G401.6 (cell line): ENCODE data around the gene PIGS.

Source experiments
- FAIRE-seq: peaks from 2 replicates; lab custom pipeline; 2012; peaks lifted over from hg19 to GRCh38; lab: Jason Lieb, UNC

The PIGS gene

DNA sequence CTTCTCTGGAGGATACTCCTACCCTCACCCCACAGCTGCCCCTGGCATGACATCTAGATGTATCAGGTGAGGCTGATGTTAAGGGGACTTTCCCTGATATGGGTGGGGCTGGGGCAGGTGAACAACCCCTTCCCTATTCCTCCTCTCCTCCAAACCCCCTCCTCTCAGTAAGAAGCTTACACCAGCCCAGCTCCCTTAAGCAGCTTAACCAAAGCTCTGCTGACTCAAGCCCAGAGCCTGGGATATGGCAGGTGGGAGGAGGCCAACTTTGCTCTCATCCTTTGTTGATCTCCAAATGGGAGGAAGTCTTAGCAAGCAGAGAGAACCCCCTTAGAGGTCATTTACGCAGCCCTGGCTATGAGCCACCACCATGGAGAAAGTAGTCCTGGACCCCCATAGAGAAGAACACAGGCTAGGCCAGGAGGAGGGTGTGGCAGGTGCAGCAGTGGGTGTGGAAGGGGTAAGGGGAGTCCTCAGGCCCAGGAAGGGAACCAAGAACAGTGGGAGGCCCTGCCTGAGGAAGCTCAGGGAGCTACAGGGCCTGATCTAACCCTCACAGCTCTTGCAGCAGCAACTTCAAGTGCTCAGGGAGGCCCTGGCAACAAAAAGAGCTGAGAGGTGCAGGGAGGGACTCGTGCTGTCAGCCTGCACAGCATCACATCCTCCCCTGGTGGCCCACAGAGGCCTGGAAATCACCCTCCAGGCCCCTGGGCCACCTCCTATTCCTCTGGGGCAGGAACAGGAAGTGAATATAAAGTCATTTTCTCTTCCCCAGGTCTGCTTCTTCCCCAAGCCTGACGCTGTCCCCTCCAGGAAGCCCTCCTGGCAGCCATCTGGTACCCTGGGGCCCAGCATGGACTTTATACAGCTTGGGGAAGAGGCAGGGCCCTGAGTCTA is 21.8 kb downstream of the PIGS start:
- FAIRE-seq, result no peak

DNA sequence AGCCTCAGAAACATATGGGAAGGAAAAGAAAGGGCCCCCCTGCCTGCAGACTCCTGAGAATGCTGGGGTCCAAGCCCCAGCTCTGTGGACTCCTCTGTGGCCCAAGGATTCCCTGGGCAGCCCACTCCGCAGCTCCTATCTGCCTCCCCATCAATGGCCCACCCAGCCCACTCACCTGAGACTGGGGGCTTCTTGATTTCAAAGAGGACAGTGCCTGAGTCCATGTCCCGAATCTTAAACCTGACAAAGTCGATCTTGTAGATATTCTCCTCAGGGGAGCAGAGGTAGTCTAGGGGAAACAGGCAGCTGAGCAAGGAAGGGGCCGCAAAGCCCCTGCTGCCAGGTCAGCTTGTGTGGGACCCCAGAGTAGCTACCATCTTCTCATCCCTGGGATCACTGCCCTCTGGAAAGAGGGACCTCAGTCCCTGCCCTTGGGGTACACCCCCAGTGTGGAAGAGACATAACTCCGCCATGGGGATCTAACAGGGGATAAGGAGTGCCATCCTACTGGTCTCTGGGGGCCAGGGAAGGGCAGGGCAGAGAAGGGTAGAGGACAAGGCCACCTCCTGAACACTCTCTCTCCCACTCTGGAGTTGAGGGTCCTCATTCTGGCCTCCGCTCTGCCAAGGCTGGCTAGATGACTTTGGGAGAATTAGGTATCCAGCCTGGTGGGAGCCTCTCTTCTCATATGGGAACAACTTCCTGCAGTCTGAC is 22.8 kb downstream of the PIGS start:
- FAIRE-seq, result no peak

DNA sequence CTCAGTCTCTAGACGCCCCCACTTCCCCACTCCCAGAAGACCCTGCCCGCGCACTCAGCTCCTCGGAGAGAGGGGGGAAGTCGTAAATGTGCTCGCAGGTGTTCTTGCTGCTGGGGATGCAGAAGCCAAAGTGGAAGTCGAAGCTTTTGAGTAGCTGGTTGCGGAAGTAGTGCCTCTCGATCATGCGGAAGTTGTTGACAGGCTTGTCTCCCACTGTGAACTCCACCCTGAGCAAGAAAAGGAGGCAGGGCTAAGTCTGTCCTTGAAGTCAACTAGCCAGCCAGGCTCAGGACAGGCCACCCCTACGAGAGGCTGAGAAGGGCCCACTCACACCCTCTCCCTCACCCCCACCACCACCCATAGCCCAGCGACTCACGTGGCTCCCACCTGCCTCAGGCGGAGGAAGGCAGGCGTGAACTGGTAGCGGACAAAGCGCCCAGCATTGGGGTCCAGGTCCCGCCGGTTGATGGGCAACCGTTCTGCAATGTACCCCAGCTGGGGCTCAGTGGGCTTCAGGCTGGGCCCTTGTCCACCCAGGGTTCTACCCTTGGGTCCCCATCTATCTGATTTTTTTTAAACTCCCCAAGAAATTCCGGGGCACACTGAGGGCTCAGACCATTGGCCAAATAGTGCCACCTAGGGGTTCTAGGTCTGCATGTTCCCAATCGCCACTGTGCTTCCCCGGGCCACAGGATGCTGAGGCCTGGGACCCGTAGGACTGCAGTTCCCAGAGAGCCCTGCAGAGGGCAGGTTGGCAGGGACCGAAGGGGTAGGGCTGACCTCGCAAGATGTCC is 23.5 kb downstream of the PIGS start:
- peak; percentile 86 for FAIRE-seq

DNA sequence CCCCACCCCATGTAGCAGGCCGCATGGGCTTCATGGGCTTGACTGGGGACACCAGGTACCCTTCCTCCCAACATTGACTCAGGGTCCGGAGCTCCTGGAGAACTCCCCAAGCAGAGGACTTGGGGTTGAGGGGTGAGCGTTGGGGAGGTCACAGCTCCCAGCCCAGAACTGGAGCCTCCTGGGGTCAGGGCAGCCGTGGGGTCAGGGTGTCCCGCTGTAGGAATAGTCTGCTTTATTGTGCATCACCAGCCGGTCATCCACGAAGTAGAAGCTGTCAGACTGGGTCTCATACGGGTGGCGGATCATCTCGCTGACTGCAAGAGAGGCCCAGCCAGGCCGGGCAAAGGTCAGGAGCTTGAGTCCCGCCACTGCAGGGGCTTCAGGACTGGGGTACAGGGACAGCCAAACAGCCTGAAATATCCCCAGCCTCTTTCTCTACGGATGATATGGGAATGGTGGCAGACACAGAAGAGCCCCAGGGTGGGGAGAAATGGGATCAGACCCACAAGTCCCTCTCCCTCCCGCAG is 24.2 kb downstream of the PIGS start:
- no peak for FAIRE-seq

DNA sequence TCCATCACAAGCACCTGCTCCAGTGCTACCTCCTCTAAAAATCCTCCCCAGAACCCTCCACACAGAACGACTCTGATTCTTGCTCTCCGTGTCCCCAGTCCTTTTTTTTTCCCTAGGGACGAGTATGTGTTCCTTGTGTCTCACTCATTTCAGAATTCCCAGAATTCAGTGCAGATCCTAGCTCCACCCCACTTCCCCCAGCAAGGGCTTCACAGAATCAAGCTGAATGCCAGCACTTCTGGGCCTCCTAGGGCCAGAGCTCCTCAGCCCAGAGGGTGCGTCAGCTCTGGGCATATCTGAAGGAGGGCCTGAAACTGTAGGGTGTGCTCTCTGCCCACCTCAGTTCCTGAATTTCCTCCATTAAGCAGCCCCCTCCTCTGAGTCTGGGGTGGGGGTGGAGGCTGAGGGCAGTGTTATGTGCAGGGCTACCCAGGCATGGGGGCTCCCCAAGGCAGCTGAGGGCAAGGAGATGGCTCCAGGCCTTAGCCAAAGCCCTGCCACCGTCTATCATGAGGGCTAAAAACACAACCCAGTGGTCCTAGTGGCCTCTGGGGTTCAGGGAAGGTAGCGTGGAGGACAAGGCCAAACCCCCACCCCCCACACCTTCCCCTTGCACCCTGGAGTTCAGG is 25.4 kb downstream of the PIGS start:
- no peak for FAIRE-seq

DNA sequence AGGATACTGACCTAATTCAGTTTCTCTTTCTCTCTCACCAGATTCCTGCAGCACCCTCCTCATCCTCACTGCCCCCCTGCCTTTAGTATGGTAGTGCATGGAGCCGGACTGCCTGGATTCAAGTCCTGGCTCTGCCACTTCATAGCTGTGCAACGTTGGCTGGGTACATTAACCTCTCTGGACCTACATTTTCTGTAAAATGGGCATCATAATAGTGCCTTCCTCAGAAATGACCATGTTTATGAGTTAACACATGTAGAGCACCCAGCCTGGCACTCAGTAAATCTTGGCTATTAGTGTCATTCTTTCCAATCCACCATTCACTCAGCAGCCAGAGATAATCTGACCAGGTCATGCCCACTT is 26.2 kb downstream of the PIGS start:
- FAIRE-seq, result no peak

DNA sequence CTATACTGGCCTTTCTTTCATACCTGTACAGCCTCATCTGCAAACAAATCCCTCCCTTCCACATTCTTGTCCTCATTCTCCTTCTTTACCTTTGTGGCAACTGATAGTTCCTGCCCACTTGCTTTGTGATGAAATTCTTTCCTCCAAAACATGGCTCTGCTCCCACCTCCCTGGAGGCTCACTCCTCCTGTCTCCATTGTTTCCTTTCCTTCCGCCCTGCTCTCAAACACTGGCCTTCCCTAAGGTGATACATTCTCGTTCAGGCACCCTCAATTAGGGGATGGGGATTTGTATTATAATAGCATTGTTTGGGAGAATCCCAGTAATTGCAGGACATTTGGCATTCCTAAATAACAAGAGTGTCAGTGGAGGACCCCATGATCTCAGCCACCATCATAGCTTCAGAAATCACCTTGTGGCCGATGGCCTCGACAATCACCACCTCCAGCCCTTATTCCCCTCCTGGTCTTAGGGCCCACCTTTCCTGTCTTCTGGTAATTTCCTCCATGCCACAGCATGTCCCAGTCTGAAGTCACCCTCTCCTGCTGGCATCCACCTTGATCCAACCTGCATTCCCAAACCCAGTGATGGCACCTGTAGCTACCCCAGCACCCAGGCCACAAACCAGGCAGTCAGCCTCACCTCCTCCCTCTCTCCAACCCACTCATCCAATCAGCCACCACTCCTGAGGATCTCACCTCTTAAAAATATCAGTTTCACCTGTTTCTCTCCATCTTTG is 26.8 kb downstream of the PIGS start:
- FAIRE-seq, result no peak

DNA sequence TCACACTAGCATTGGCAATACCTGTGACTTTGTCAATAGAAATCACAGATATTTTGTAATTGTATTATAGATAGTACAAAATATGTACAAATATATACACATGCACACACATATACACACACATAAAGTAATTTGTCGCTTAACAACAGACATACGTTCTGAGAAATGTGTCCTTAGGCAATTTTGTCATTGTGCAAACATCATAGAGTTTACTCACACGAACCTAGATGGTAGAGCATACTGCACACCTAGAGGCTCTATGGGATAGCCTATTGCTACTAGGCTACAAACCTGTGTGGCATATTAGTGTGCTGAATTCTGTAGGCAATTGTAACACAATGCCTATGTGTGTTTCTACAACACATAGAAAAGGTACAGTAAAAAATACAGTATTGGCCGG is 29.9 kb downstream of the PIGS start:
- no peak for FAIRE-seq

DNA sequence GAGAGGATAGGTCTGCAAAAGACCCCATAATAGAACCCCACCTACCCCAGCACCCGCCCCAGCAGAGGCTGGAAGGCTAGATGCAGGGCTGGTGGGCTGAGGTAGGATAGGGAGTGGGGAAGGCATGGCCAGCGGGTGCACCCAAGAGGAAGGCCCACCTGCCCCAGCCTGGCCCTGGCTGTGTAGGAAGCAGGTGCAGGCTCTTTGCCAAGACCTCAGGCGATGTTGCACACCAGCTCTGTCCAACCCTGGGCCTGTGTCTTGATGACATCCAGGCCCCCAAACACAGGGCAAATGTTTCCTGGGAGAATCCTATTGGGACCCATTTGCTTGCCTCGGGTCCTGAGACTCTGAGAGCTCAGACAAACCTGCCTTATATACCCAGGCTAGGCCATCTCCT is 31.1 kb downstream of the PIGS start:
- FAIRE-seq, result no peak

DNA sequence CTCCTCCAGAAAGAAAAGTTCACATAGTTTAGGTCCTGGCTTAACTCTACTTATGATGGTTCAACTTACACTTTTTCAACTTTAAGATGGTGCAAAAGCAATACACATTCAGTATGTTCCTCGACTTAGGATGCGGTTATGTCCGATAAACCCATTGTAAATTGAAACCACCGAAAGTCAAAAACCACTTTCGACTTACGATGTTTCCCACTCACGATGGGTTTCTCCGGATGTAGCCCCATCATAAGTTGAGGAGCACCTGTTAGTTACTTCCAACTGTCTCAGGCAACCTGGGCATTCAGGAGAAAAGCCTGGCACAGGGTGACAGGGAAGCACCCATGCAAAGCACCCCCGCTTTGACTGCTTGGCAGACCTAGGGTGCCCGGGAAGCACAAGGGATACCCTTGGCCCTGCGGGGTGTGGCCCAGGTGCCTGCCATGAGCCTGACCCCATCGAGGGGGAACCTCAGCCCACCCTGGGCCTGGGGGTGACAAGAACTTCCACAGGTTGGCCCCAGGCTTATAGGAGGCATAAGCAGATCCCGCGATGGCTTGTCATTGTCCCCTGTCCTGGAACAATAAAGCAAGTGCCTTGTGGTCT is 32.9 kb downstream of the PIGS start:
- FAIRE-seq, result no peak

DNA sequence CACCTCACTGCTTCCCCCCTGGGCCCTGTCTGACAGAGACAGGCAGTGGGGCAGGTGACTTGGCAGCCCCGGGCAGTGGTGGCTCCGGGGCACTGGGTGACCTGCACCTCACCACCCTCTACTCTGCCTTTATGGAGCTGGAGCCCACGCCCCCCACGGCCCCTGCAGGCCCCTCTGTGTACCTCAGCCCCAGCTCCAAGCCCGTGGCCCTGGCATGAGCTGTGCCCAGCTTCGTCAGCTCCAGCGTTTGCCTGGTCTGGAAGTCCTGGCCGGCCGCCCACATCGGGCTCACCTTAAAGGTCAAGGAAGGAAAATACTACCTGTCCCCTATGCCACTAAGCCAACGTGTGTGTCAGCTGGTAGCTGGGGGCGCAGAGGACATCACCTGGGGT is 34.1 kb downstream of the PIGS start:
- no peak for FAIRE-seq

DNA sequence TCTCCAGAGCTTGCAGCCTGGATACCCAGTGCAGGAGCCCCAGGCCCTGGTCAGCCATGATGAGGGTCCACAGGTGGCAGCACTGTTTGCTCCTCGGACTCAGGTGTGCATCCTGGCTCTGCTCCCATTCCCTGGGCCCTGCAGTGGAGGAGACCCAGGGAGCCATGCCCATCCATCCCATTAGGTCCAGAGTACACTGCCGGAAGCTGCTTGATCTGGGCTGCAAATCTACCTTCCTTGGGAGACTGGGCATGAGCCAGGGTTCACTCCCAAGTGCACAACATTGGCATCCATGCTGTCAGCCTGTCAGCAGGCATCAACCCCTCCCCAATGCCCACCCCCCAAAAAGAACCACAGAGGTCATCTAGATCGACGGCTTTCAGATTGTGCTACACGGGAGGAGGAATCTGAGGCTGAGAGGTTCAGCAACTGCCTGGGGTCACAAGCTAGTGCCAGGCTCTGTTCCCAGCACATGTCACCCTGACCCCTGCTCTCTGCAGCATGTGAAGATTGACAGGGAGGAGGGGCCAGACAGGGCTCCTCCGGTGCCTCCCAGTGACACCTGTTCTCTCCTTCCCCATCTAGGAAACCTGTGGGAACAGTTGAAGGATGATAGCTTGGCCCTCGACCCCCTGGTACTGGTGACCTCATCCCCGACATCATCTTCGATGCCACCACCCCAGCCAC is 34.6 kb downstream of the PIGS start:
- no peak for FAIRE-seq

DNA sequence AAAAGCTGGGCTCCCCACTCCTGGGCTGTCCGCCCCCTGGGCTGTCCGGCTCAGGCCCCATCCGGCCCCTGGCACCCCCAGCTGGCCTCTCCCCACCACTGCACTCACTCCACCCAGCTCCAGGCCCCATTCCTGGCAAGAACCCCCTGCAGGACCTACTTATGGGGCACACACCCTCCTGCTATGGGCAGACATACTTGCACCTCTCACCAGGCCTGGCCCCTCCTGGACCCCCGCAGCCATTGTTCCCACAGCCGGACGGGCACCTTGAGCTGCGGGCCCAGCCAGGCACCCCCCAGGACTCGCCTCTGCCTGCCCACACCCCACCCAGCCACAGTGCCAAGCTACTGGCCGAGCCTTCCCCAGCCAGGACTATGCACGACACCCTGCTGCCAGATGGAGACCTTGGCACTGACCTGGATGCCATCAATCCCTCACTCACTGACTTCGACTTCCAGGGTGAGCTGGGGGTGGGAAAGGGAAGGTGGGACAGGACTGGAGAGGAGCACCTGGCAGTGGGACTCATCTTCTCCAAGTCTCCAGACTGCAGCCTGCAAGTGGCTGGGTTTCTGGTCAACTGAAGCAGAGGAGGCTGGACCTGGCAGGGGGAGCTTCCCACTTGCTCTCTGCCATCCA is 36.5 kb downstream of the PIGS start:
- FAIRE-seq, result no peak

DNA sequence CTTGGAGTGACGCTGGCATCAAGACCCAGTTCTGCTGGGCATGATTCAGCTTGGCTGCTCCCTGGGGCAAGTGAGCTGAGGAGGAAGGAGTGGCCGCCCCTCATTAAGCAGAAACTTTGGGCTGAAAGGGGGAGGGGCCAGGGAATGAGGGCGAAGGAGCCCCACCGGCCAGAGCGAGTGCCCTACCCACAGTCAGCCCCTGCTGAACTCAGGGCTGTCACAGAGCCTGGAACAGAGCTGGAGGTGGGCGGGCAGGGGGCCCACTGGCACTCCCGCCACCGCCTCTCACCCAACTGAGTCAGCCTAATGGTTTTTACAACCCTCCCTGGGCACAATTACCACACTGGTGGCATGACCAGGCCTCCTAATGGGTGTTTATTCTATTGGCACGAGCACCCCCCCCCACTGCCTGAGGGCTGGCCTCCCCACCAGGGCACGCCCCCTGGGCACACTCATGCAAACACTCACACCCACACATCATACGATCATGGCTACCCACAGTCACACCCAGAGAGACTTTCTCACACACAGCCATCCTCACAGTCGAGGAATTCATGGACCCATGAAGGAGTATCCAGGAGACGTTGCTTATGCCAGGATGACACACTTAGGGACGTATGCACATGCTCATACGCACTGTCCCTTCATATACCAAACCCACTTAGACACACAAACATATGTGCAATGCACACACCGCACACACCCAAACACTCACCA is 38.1 kb downstream of the PIGS start:
- no peak for FAIRE-seq

DNA sequence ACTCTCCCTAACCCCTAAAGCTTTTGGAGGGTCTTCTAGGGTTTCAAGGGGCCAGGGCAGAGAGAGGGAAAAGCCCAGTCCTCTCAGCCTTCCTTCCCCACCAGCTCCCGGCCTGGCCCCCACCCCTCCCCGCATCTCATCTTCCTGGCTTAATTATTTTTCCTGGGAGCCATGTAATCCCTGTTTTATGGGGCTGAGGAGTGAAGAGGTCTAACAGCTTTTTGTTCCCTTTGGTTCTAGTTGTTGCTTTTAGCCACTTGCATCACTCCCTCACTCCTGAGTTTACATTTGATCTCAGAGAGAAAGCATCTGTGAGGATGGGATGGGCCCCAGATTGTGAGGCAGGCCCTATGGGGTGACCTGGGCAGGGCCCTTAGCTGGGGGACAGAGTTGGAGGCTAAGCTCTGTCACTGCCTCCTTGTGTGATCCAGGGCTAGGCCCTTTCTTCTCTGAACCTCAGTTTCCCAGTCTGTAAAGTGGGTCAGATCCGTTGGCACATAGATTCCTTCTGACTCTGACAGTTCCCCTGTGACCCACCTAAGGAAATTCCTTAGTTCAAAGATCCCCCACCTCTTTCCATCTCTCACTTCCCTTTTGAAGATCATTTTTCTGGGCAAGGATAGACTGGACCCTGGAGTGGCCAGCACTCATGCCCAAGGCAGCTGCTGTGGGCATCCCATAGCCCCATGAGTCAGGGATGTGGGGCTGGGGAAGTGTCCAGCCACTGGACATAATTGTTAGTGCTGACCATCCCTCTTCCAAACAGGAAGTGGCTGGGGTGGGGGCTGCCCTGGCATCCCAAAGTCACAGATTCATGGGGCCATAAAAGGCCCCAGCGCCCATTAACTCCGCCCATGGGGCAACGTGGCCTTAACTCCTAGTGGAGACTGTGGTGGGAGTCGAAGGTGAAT is 39.0 kb downstream of the PIGS start:
- FAIRE-seq, result no peak

DNA sequence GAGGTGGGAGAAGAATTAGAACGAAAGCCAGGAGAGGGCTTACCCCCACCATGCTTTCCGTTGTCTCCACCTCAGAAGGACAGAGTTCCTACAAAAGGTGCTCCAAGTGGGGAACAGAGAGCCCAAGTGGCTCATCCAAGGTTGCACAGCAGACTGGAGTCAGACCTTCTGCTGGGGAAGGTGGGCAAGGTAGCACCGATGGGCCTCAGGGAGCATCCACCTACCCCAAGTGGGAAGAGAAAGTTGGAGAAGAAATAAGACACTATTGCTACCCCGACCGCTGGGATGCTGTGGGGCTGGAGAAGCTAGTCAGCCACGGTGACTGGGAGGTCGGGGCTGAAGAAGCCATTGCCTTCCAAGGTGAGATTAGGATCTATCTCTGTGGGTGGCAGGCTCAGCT is 40.4 kb downstream of the PIGS start:
- FAIRE-seq, result no peak

DNA sequence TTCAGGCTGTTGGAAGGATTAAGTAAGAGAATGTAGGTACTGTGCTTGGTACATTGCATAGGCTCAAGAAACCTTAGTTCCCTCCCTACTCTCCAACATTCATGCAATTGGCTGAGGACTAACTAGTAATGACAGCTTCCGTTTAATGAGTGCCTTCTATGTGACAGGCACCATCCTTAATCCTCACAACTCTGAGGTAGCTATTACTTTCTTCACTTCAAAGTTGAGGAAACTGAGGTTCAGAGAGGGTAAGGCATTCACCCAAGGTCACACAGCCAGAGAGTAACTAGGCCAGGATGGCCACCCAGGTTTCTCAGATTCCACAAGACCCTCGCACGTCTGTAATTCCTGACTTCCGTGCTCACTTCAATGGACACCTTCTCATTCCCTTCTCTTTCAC is 41.1 kb downstream of the PIGS start:
- FAIRE-seq, result no peak

DNA sequence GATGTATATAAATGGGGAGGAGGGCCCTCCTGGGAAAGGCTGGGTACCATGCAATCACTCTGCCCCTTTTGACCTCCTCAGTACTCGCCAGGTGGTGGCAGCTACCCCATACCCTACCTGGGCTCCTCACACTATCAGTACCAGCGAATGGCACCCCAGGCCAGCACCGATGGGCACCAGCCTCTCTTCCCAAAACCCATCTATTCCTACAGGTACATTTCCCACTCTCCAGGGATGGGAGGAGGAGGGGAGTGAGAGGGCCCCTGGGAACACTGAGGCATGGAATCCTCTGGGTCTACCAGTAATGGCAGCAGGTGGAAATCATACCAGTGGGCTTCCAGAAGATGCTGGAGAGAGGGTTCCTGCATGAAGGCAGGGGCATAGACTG is 42.3 kb downstream of the PIGS start:
- FAIRE-seq, result no peak
